GM18520 (cell line): ENCODE measurements around the gene LONP1.

Source experiments
- ATAC-seq: cut with Tn5 transposase; IDR thresholded peaks from one replicate; pipeline ENCODE4 v1.9.1; 2021; ENCODE audit not compliant: unreplicated experiment

LONP1 gene

GRCh38 chr19:5651361-5651760 lies 68.6 kb downstream of the LONP1 start:
- ATAC-seq: no peak

DNA sequence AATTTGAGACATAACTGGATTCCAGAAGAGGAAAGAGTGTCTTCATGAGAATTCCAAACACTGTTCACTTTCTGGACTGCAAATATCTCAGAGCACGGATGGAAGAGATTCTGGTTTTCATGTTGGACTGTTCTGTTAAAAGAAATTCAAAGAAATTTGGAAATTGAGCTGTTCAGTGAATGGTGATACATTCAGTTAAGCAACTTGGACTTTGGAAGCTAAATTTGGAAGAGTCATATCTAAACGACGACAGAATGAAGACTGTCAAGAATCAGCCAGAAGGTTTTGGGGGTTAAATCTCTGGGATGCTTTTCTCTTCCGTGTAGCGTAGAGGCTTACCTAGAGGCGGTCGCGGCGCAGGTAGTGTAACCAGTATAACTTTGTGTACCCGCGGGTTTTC lies 71.5 kb downstream of the LONP1 start:
- no peak for ATAC-seq

DNA sequence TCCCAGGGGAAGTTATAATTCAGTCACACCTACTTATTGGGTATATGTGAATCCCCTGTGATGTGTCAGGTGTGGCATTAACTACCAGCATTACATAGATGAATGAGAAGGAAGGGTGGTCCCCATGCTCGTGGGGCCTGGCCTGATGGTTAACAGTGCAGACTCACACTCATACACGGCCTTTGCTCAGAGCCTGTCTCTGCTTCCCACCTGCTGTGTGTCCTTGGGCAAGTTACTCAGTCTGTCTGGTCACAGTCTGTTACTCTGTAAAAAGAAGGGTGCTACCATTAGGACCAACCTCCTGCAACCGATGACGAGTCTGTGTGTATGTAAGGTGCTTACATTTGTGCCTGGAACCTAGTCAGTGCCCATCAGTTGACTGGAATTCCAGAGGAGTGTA lies 73.2 kb downstream of the LONP1 start:
- ATAC-seq: no peak

DNA sequence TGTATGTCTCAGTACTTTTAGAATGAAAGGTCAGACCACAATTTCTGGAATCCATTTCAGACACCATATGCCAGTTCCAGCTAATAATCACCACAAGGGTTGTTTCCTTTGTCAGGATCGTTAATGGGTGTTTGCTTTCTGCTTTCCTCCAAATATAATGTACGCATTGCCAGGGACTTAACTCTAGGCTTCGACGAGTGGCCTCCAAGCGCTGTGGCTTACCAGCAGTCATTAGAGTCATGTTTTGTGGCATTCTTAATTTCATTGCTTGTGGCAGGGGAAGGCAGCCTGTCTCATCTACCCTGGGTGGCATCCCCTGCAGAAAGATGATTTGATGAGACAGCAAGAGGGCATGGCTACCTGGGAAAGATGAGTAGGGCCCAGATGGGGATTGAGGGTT lies 74.5 kb downstream of the LONP1 start:
- ATAC-seq: no peak

DNA sequence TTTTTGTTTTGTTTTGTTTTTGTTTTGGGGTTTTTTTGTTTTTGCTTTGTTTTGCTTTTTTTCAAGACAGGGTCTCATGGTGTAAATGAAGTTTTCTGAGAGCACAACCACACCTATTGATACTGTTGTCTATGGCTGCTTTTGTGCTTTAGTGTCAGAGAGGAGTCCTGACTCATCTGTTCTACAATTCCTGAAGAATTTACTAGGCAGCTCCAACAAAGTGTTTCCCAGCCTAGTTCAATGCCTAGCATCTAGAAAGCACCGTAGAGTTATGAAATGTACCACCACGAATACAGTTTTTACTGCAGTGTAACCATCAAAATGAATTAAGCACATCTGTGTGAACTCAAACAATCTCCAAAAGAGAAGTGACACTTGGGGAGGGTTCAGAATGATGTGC lies 75.9 kb downstream of the LONP1 start:
- no peak for ATAC-seq

- no peak for ATAC-seq
Measured at GRCh38 chr19:5643060-5643459, 76.9 kb downstream of the LONP1 start.

- ATAC-seq: no peak
Measured at GRCh38 chr19:5642204-5642603, 77.7 kb downstream of the LONP1 start.
